ENCODE results near the gene SRXN1. TPM values are rescaled to one million over a fixed set of nuclear protein-coding genes. Genes with fewer than 3 reads are reported as not detected.

Gene SRXN1
- total and polyA plus RNA-seq, 2 donors (not counting 3 experiments of a cell fraction or from before 2014, with no cell fraction given), result 19.3 to 24.9 TPM

DNA sequence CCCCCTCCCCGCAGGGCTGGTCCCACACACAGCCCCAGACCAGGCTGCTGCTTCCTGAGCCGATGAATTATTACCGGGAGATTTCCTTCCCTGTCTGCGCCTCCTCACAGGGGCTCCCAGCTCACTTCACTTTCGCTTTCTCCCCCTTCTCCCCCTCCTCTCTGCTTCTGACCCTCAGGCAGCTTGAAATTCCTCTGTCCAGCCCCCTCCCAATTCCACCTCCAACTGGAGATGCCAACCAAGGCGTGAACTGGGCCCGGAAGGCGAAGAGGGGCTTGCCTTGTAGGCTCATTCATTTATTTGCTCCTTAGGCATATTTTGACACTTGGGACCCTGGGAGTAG lies 41.2 kb downstream of the SRXN1 start:
- no TSS peak for BruUV-seq (replicated peaks)
- Histone ChIP-seq H3K4me2 (ENCODE audit: insufficient read depth, low read length) (no peak overlapping the region), H3K4me3 (replicated peaks in 1 of 3; ENCODE audit: insufficient read depth in 1 of 3, low read depth in 1 of 3, low read length in 3 of 3) (peak overlapping the region in 1 of 3 experiments; percentile 1), H3K79me2 (ENCODE audit: control insufficient read depth, insufficient read depth, low read length) (no peaks in the 10 kb centered on the region), H3K27me3 (ENCODE audit: control insufficient read depth in 2 of 2, insufficient read depth in 2 of 2, low read length in 2 of 2) (peaks cover 37 to 50% of the 10 kb centered on the region in 2 experiments), H3K9me3 (replicated peaks; ENCODE audit: control insufficient read depth, insufficient read depth, low read length) (no peaks in the 10 kb centered on the region), H4K20me1 (replicated peaks; ENCODE audit: control insufficient read depth, extremely low read depth, insufficient read depth, low read length) (no peaks in the 10 kb centered on the region), H3K9ac (replicated peaks; ENCODE audit: extremely low read depth, insufficient read depth, low read length) (no peak overlapping the region), H3K4me1 (ENCODE audit: control insufficient read depth, extremely low read depth, insufficient read depth, low read length) (peaks cover 6% of the 10 kb centered on the region), H3K36me3 (ENCODE audit: control insufficient read depth in 2 of 2, extremely low read depth in 1 of 2, insufficient read depth in 2 of 2, low read length in 2 of 2) (no peaks in the 10 kb centered on the region), H2AFZ (ENCODE audit: low read depth, low read length) (no peak overlapping the region), H3K27ac (ENCODE audit: insufficient read depth, low read depth, low read length) (no peak overlapping the region), H3K9me1 (replicated peaks; ENCODE audit: control insufficient read depth, extremely low read depth, insufficient read depth, low read length) (no peaks in the 10 kb centered on the region)
- CTCF ChIA-PET, result interaction anchor here (1.1 to 3.0 kb wide), 4 partner anchors 9 to 51 kb away, joined by 3 to 14 read pairs (median 4); no protein-coding TSS in a partner anchor
- dilution Hi-C loops (cut with MboI; ENCODE audit: extremely low pct_ligation_motif_present, low sequenced_read_pairs), result no loop called here
- intact Hi-C loops (cut with micrococcal nuclease), result no loop called here
- DNase-seq (ENCODE audit: low read depth, low spot score) (peak; percentile 50), FAIRE-seq (no peak)
- POLR2A ChIA-PET, result no interaction called here
- TF ChIP-seq EZH2 (IDR thresholded peaks at IDR 0.05; ENCODE audit: borderline replicate concordance, low read depth, low read length, severe bottlenecking) (no peak), GATA2 (IDR thresholded peaks at IDR 0.05; ENCODE audit: insufficient read depth, insufficient read length, low read depth, low read length) (no peak), MYC (IDR thresholded peaks at IDR 0.05; ENCODE audit: low read depth, low read length) (no peak), FOS (IDR thresholded peaks at IDR 0.05; ENCODE audit: borderline replicate concordance, insufficient read depth, low read length) (no peak), JUN (IDR thresholded peaks at IDR 0.05; ENCODE audit: borderline replicate concordance, insufficient read depth, insufficient read length, low read depth) (no peak), POLR2AphosphoS5 (IDR thresholded peaks at IDR 0.05; ENCODE audit: insufficient read depth, low read depth, low read length) (no peak), POLR2A (IDR thresholded peaks at IDR 0.05; ENCODE audit: low read depth, low read length) (no peak)
- TF ChIP-seq, protein P1, sequence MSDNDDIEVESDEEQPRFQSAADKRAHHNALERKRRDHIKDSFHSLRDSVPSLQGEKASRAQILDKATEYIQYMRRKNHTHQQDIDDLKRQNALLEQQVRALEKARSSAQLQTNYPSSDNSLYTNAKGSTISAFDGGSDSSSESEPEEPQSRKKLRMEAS (IDR thresholded peaks at IDR 0.05; ENCODE audit: insufficient read depth, insufficient read length), result no peak
- TF ChIP-seq, protein P2, sequence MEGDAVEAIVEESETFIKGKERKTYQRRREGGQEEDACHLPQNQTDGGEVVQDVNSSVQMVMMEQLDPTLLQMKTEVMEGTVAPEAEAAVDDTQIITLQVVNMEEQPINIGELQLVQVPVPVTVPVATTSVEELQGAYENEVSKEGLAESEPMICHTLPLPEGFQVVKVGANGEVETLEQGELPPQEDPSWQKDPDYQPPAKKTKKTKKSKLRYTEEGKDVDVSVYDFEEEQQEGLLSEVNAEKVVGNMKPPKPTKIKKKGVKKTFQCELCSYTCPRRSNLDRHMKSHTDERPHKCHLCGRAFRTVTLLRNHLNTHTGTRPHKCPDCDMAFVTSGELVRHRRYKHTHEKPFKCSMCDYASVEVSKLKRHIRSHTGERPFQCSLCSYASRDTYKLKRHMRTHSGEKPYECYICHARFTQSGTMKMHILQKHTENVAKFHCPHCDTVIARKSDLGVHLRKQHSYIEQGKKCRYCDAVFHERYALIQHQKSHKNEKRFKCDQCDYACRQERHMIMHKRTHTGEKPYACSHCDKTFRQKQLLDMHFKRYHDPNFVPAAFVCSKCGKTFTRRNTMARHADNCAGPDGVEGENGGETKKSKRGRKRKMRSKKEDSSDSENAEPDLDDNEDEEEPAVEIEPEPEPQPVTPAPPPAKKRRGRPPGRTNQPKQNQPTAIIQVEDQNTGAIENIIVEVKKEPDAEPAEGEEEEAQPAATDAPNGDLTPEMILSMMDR (IDR thresholded peaks at IDR 0.05; ENCODE audit: extremely low read depth in 1 of 2, insufficient read depth in 1 of 2, low read depth in 1 of 2, low read length in 2 of 2), result no peak
